ENCODE results near the gene HOMER3.

- no peak for TF ChIP-seq POLR2A (IDR thresholded peaks at IDR 0.05)
- TF ChIP-seq, protein P1, sequence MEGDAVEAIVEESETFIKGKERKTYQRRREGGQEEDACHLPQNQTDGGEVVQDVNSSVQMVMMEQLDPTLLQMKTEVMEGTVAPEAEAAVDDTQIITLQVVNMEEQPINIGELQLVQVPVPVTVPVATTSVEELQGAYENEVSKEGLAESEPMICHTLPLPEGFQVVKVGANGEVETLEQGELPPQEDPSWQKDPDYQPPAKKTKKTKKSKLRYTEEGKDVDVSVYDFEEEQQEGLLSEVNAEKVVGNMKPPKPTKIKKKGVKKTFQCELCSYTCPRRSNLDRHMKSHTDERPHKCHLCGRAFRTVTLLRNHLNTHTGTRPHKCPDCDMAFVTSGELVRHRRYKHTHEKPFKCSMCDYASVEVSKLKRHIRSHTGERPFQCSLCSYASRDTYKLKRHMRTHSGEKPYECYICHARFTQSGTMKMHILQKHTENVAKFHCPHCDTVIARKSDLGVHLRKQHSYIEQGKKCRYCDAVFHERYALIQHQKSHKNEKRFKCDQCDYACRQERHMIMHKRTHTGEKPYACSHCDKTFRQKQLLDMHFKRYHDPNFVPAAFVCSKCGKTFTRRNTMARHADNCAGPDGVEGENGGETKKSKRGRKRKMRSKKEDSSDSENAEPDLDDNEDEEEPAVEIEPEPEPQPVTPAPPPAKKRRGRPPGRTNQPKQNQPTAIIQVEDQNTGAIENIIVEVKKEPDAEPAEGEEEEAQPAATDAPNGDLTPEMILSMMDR (IDR thresholded peaks at IDR 0.05) = no peak
Measured at GRCh38 chr19:18951721-18952281, 10.8 kb upstream of the HOMER3 start.
